ENCODE data around the gene ITGAD.

Gene ITGAD

GRCh38 chr16:31461921-31462804, 69.0 kb downstream of the ITGAD start:
- no peak for DNase-seq

GRCh38 chr16:31464348-31464769, 71.2 kb downstream of the ITGAD start:
- no peak for DNase-seq

- no peak for DNase-seq
These were observed 71.7 kb downstream of the ITGAD start for GRCh38 chr16:31464781-31465260.

- no peak for DNase-seq
These were observed 72.7 kb downstream of the ITGAD start for GRCh38 chr16:31465788-31466370.

GRCh38 chr16:31466381-31466841, 73.3 kb downstream of the ITGAD start:
- no peak for DNase-seq

- DNase-seq = no peak
These were observed 74.1 kb downstream of the ITGAD start for GRCh38 chr16:31467151-31467773.

- DNase-seq = no peak
These were observed 74.7 kb downstream of the ITGAD start for GRCh38 chr16:31467858-31468257.

GRCh38 chr16:31470615-31471014, 77.5 kb downstream of the ITGAD start:
- no peak for DNase-seq

GRCh38 chr16:31471241-31471874, 78.2 kb downstream of the ITGAD start:
- DNase-seq = no peak

GRCh38 chr16:31471875-31472708, 79.0 kb downstream of the ITGAD start, which contains the start of gene TGFB1I1:
TGFB1I1 (plus strand) TSS chr16:31472152; CDS start chr16:31472189, 37 bp downstream.
- DNase-seq = peak; percentile 16

GRCh38 chr16:31472709-31473203, 79.6 kb downstream of the ITGAD start:
- peak; percentile 90 for DNase-seq

- no peak for DNase-seq
These were observed 80.3 kb downstream of the ITGAD start for GRCh38 chr16:31473264-31473984.

- DNase-seq = no peak
These were observed 81.1 kb downstream of the ITGAD start for GRCh38 chr16:31474173-31474714.

- no peak for DNase-seq
These were observed 81.9 kb downstream of the ITGAD start for GRCh38 chr16:31474773-31475738.

GRCh38 chr16:31475946-31476302, 82.8 kb downstream of the ITGAD start:
- DNase-seq = no peak

Measured in NCI-H345 (cell line).